ENCODE measurements around the gene BLVRA.
"Not testable (repeated sequence)": the region's sequence is repeated elsewhere in the genome, so short reads cannot be mapped to it uniquely, and the experiment has no call there.

BLVRA gene

GRCh38 chr7:43808410-43808809 lies 49.9 kb downstream of the BLVRA start:
- no peak for DNase-seq (ENCODE audit: low read depth)

GRCh38 chr7:43810195-43810941 lies 51.9 kb downstream of the BLVRA start:
- not testable (repeated sequence) for DNase-seq (ENCODE audit: low read depth)

GRCh38 chr7:43815373-43815772 lies 56.9 kb downstream of the BLVRA start:
- DNase-seq (ENCODE audit: low read depth): no peak

- DNase-seq (ENCODE audit: low read depth): not testable (repeated sequence)
Measured at GRCh38 chr7:43816046-43816797, 57.7 kb downstream of the BLVRA start.

- DNase-seq (ENCODE audit: low read depth): not testable (repeated sequence)
Measured at GRCh38 chr7:43823425-43823824, 64.9 kb downstream of the BLVRA start.

GRCh38 chr7:43823941-43824340 lies 65.5 kb downstream of the BLVRA start:
- DNase-seq (ENCODE audit: low read depth): no peak

- not testable (repeated sequence) for DNase-seq (ENCODE audit: low read depth)
Measured at GRCh38 chr7:43824513-43824912, 66.0 kb downstream of the BLVRA start.

- no peak for DNase-seq (ENCODE audit: low read depth)
Measured at GRCh38 chr7:43824963-43825362, 66.5 kb downstream of the BLVRA start.

GRCh38 chr7:43825391-43825808 lies 66.9 kb downstream of the BLVRA start:
- DNase-seq (ENCODE audit: low read depth): no peak

- not testable (repeated sequence) for DNase-seq (ENCODE audit: low read depth)
Measured at GRCh38 chr7:43830917-43831316, 72.4 kb downstream of the BLVRA start.

- DNase-seq (ENCODE audit: low read depth): no peak
Measured at GRCh38 chr7:43834463-43835251, 76.2 kb downstream of the BLVRA start.

GRCh38 chr7:43838201-43838658 lies 79.8 kb downstream of the BLVRA start:
- DNase-seq (ENCODE audit: low read depth): no peak

- no peak for DNase-seq (ENCODE audit: low read depth)
Measured at GRCh38 chr7:43843296-43843695, 84.8 kb downstream of the BLVRA start.

GRCh38 chr7:43844257-43844656 lies 85.8 kb downstream of the BLVRA start:
- DNase-seq (ENCODE audit: low read depth): no peak

- no peak for DNase-seq (ENCODE audit: low read depth)
Measured at GRCh38 chr7:43844662-43845061, 86.2 kb downstream of the BLVRA start.

- no peak for DNase-seq (ENCODE audit: low read depth)
Measured at GRCh38 chr7:43847496-43847895, 89.0 kb downstream of the BLVRA start.

- no peak for DNase-seq (ENCODE audit: low read depth)
Measured at GRCh38 chr7:43849047-43849446, 90.6 kb downstream of the BLVRA start.

- DNase-seq (ENCODE audit: low read depth): no peak
Measured at GRCh38 chr7:43850348-43851116, 92.1 kb downstream of the BLVRA start.

GRCh38 chr7:43851805-43852204 lies 93.3 kb downstream of the BLVRA start:
- no peak for DNase-seq (ENCODE audit: low read depth)

GRCh38 chr7:43855176-43855575 lies 96.7 kb downstream of the BLVRA start:
- no peak for DNase-seq (ENCODE audit: low read depth)

GRCh38 chr7:43856316-43856715 lies 97.8 kb downstream of the BLVRA start:
- no peak for DNase-seq (ENCODE audit: low read depth)

Data from GM04504 (cell line).